SK-N-SH treated with all-trans-retinoic acid at 6 μM for 48 hours (cell line): ENCODE data around the gene ACSM4.

Experiments used
- CSRNP3 ChIP-seq: fragments of 250-450 bp; sonication (Bioruptor Pico); IDR thresholded peaks from 2 replicates; pipeline ENCODE4 v1.5.1; 2021; ENCODE audit warnings: mild to moderate bottlenecking, moderate library complexity
- GLIS3 ChIP-seq: fragments of 250-450 bp; sonication (Bioruptor Pico); IDR thresholded peaks from 2 replicates; pipeline ENCODE4 v1.5.0; 2020; ENCODE audit warnings: mild to moderate bottlenecking, moderate library complexity
- ISL1 ChIP-seq: fragments of 250-450 bp; sonication (Bioruptor Pico); IDR thresholded peaks from 2 replicates; pipeline ENCODE4 v2.1.2; 2022; ENCODE audit warnings: mild to moderate bottlenecking, moderate library complexity
- PPARA ChIP-seq: fragments of 250-450 bp; sonication (Bioruptor Pico); IDR thresholded peaks from 2 replicates; pipeline ENCODE4 v1.5.0; 2020; ENCODE audit warnings: mild to moderate bottlenecking, borderline replicate concordance
- SNAI2 ChIP-seq: fragments of 250-450 bp; sonication (Bioruptor Pico); IDR thresholded peaks from 2 replicates; pipeline ENCODE4 v1.5.0; 2020; ENCODE audit warnings: mild to moderate bottlenecking, moderate library complexity
- TSHZ2 ChIP-seq: fragments of 250-450 bp; sonication (Bioruptor Pico); IDR thresholded peaks from 2 replicates; pipeline ENCODE4 v1.5.0; 2020; ENCODE audit warnings: mild to moderate bottlenecking, moderate library complexity

GRCh38 chr12:7352661-7353060 lies 48.8 kb downstream of the ACSM4 start:
- TF ChIP-seq TSHZ2 (no peak), SNAI2 (no peak), PPARA (CRISPR knock-in tag) (no peak), CSRNP3 (no peak), ISL1 (CRISPR knock-in tag) (no peak), GLIS3 (no peak)
